OCI-LY7 (cell line): ENCODE measurements around the gene RSPH10B. TPM values are rescaled to one million over a fixed set of nuclear protein-coding genes. Genes with fewer than 3 reads are reported as not detected.
A peak's percentile ranks its signal among the peaks of the same experiment; 100 is the strongest.
"Not testable (repeated sequence)": the region's sequence is repeated elsewhere in the genome, so short reads cannot be mapped to it uniquely, and the experiment has no call there.

Experiments used
- Bru-seq: library from RNA; stranded (reverse); fragments of 400-500 nt; gene quantifications from one replicate; lab custom pipeline; 2021; lab: Mats Ljungman, UMichigan
- BruChase-seq, 2 experiments: library from RNA; stranded (reverse); fragments of 400-500 nt; gene quantifications; one replicate each; lab custom pipeline; 2021; lab: Mats Ljungman, UMichigan
- BruUV-seq: library from RNA; stranded (reverse); fragments of 400-500 nt; replicated peaks from 2 replicates; lab custom pipeline; 2021; lab: Mats Ljungman, UMichigan
- CTCF ChIA-PET: fragments of 300-600 bp; sonication (Branson Sonifier 250); formaldehyde crosslinking; loops from one replicate; lab custom pipeline; 2022; ENCODE audit warnings: antibody characterized with exemption; ENCODE audit not compliant: unreplicated experiment; lab: Charles Lee
- POLR2A ChIA-PET: fragments of 300-600 bp; sonication (Branson Sonifier 250); formaldehyde crosslinking; loops from one replicate; lab custom pipeline; 2022; ENCODE audit warnings: antibody characterized with exemption; lab: Charles Lee
- DNase-seq: peaks from one replicate; pipeline ENCODE4 v3.0.0-alpha.2; 2015; ENCODE audit warnings: low spot score
- H2AFZ ChIP-seq: fragments of 200-600 bp; sonication (generic), shearing (Covaris generic); 2 replicates; pipeline ENCODE4 v1.6.1; 2014; ENCODE audit warnings: mild to moderate bottlenecking, antibody characterized with exemption, low read length, moderate library complexity
- H3K27ac ChIP-seq: fragments of 200-600 bp; sonication (generic); 2 replicates; pipeline ENCODE4 v1.5.1; 2014; ENCODE audit warnings: mixed run types, low read depth, mild to moderate bottlenecking, moderate library complexity, low read length, inconsistent platforms; ENCODE audit not compliant: poor library complexity, severe bottlenecking
- H3K36me3 ChIP-seq: fragments of 200-600 bp; sonication (generic); 2 replicates; pipeline ENCODE4 v1.6.1; 2014; ENCODE audit warnings: mild to moderate bottlenecking, antibody characterized with exemption, low read length, moderate library complexity, mixed read lengths; ENCODE audit not compliant: insufficient read depth
- H3K4me1 ChIP-seq: fragments of 200-600 bp; sonication (generic); 2 replicates; pipeline ENCODE4 v1.5.1; 2014; ENCODE audit warnings: mild to moderate bottlenecking, low read length; ENCODE audit not compliant: insufficient read depth, poor library complexity, severe bottlenecking
- H3K4me2 ChIP-seq: fragments of 200-600 bp; sonication (generic); 2 replicates; pipeline ENCODE4 v1.6.1; 2014; ENCODE audit warnings: mild to moderate bottlenecking, low read length
- H3K4me3 ChIP-seq: fragments of 200-600 bp; sonication (generic); 2 replicates; pipeline ENCODE4 v1.5.1; 2014; ENCODE audit warnings: mild to moderate bottlenecking, low read depth, low read length; ENCODE audit not compliant: poor library complexity, severe bottlenecking
- H3K79me2 ChIP-seq: fragments of 200-600 bp; sonication (generic); 2 replicates; pipeline ENCODE4 v1.6.1; 2016; ENCODE audit warnings: low read depth, mild to moderate bottlenecking, low read length, moderate library complexity, mixed read lengths; ENCODE audit not compliant: insufficient read depth
- H3K9me2 ChIP-seq: fragments of 200-600 bp; sonication (generic); 2 replicates; pipeline ENCODE4 v1.6.1; 2016; ENCODE audit warnings: mild to moderate bottlenecking, low read length, mixed read lengths; ENCODE audit not compliant: insufficient read depth
- H3K9me3 ChIP-seq: fragments of 200-600 bp; sonication (generic); 2 replicates; pipeline ENCODE4 v1.6.1; 2014; ENCODE audit warnings: mild to moderate bottlenecking, mixed run types, low read length, mixed read lengths
- H4K20me1 ChIP-seq: fragments of 200-600 bp; sonication (generic); 2 replicates; pipeline ENCODE4 v1.6.1; 2014; ENCODE audit warnings: mild to moderate bottlenecking, antibody characterized with exemption, low read length, moderate library complexity, mixed read lengths; ENCODE audit not compliant: insufficient read depth
- CTCF ChIP-seq: fragments of 200-600 bp; sonication (generic); conservative IDR thresholded peaks from 2 replicates; pipeline ENCODE4 v1.5.1; 2014; ENCODE audit warnings: mild to moderate bottlenecking, antibody characterized with exemption, low read length, moderate library complexity, mixed read lengths
- EZH2phosphoT487 ChIP-seq: fragments of 200-600 bp; sonication (generic); IDR thresholded peaks from 2 replicates; pipeline ENCODE4 v1.6.1; 2018; ENCODE audit warnings: low read depth, borderline replicate concordance, mild to moderate bottlenecking, mixed run types, antibody characterized with exemption, low read length, moderate library complexity, mixed read lengths
- intact Hi-C: fragments of 100-400 bp; cut with micrococcal nuclease; formaldehyde crosslinking; loops from one replicate; pipeline ENCODE4 v1.10.0; 2022; ENCODE audit not compliant: unreplicated experiment
- long read RNA-seq: library from polyadenylated mRNA; stranded (forward); transcript quantifications from one replicate; pipeline ENCODE4 v2.0.0, GENCODE V29; 2022
- total RNA-seq, 2 experiments: library from RNA; depleted of rRNA in 1 of 2; stranded (reverse); fragments of >200 nt in 1 of 2; shearing (Covaris generic) in 1 of 2; gene quantifications; 2 replicates each; pipeline ENCODE4 v1.2.3, GENCODE V29; 2014 to 2022

Gene RSPH10B
- total RNA-seq (2014; rRNA removed; shearing (Covaris generic)) (0.09 and 0.51 TPM in 2 replicates), total RNA-seq (2022) (0.29 and 0.94 TPM in 2 replicates), Bru-seq, nascent RNA (percentile 21 among the genes with signal in this experiment), BruChase-seq, experiment 1, labeled RNA remaining after a 6-hour chase (percentile 21 among the genes with signal in this experiment), BruChase-seq, experiment 2, labeled RNA remaining after a 2-hour chase (percentile 21 among the genes with signal in this experiment)
- long read RNA-seq = 0 reads

- H2AFZ ChIP-seq, DNase-seq, H3K9me2 ChIP-seq, H3K4me2 ChIP-seq, intact Hi-C loops, H3K79me2 ChIP-seq, H3K4me3 ChIP-seq, H4K20me1 ChIP-seq, H3K9me3 ChIP-seq, POLR2A ChIA-PET, H3K36me3 ChIP-seq, CTCF ChIA-PET, BruUV-seq, H3K27ac ChIP-seq, H3K4me1 ChIP-seq: not testable (repeated sequence)
Measured at GRCh38 chr7:5970347-5970911, at the start of gene RSPH10B. TSS of gene RSPH10B (minus strand) at chr7:5970689. CDS start at chr7:5967116, 3,573 bp downstream.

- no peaks in the 10 kb centered on the region for H4K20me1 ChIP-seq
- no peak overlapping the region for H3K4me2 ChIP-seq
- peaks cover 3% of the 10 kb centered on the region for H3K79me2 ChIP-seq
- no peak overlapping the region for H2AFZ ChIP-seq
- no peak for DNase-seq
- TF ChIP-seq EZH2phosphoT487 = no peak
- H3K4me3 ChIP-seq = no peak overlapping the region
- H3K27ac ChIP-seq = peak overlapping the region; percentile 29
- BruUV-seq = no TSS peak
- ChIA-PET POLR2A (interaction anchor here (0.8 to 1.9 kb wide), 2 partner anchors 8 to 90 kb away, joined by 3 to 6 read pairs; partner anchors contain the start of genes AIMP2 and PMS2), CTCF (no interaction called here)
- no peaks in the 10 kb centered on the region for H3K9me2 ChIP-seq
- no peaks in the 10 kb centered on the region for H3K9me3 ChIP-seq
- peaks cover 91% of the 10 kb centered on the region for H3K36me3 ChIP-seq
- peaks cover 8% of the 10 kb centered on the region for H3K4me1 ChIP-seq
- intact Hi-C loops = no loop called here
Measured at GRCh38 chr7:6016653-6016966, 46.1 kb upstream of the RSPH10B start.

GRCh38 chr7:6015917-6016652 is 45.6 kb upstream of the RSPH10B start:
- intact Hi-C loops = no loop called here
- BruUV-seq = no TSS peak
- Histone ChIP-seq H3K9me3 (no peaks in the 10 kb centered on the region), H3K9me2 (no peaks in the 10 kb centered on the region), H2AFZ (no peak overlapping the region), H3K4me2 (no peak overlapping the region), H3K4me1 (peaks cover 13% of the 10 kb centered on the region), H3K79me2 (peaks cover 8% of the 10 kb centered on the region), H3K36me3 (peaks cover 91% of the 10 kb centered on the region), H3K4me3 (no peak overlapping the region), H4K20me1 (no peaks in the 10 kb centered on the region), H3K27ac (peak overlapping the region; percentile 50)
- ChIA-PET CTCF (no interaction called here), POLR2A (interaction anchor here (0.6 to 1.9 kb wide), 6 partner anchors 9 to 331 kb away, joined by 3 to 6 read pairs (median 4); no protein-coding TSS in a partner anchor)
- DNase-seq = peak; percentile 51
- TF ChIP-seq CTCF = no peak
- TF ChIP-seq EZH2phosphoT487 = no peak
